ENCODE data around the gene SHANK2.

Gene SHANK2

GRCh38 chr11:71294846-71295600 is 42.6 kb upstream of the SHANK2 start:
- no peak for TF ChIP-seq EZH2 (IDR thresholded peaks at IDR 0.05; ENCODE audit: borderline replicate concordance, low read length)
- no peak for TF ChIP-seq CTCF (IDR thresholded peaks at IDR 0.05; ENCODE audit: low read length)
- H4K20me1 ChIP-seq (ENCODE audit: insufficient read depth, low read length), result no peaks in the 10 kb centered on the region
- no peak overlapping the region for H3K4me3 ChIP-seq (ENCODE audit: low read depth, low read length, poor library complexity, severe bottlenecking)
- no peaks in the 10 kb centered on the region for H3K9me3 ChIP-seq (ENCODE audit: low read length)
- no peak overlapping the region for H3K27ac ChIP-seq (ENCODE audit: low read depth, low read length, poor library complexity, severe bottlenecking)
- H3K9me2 ChIP-seq (ENCODE audit: low read depth, low read length), result no peaks in the 10 kb centered on the region
- no peaks in the 10 kb centered on the region for H3F3A ChIP-seq (ENCODE audit: insufficient read depth, low read length)
- H3K9ac ChIP-seq (ENCODE audit: low read length), result no peak overlapping the region
- H3K27me3 ChIP-seq (ENCODE audit: insufficient read depth, low read length), result no peaks in the 10 kb centered on the region
- no peaks in the 10 kb centered on the region for H3K79me2 ChIP-seq (ENCODE audit: insufficient read depth, low read length)
- no peaks in the 10 kb centered on the region for H3K36me3 ChIP-seq (ENCODE audit: insufficient read depth, low read length)
- no peaks in the 10 kb centered on the region for H3K4me1 ChIP-seq (ENCODE audit: insufficient read depth, low read length, severe bottlenecking)
- no peak overlapping the region for H3K4me2 ChIP-seq (ENCODE audit: low read length)
- no peak overlapping the region for H2AFZ ChIP-seq (ENCODE audit: low read length)

- Histone ChIP-seq H4K20me1 (ENCODE audit: insufficient read depth, low read length) (no peaks in the 10 kb centered on the region), H3F3A (ENCODE audit: insufficient read depth, low read length) (no peaks in the 10 kb centered on the region), H3K9ac (ENCODE audit: low read length) (no peak overlapping the region), H3K9me3 (ENCODE audit: low read length) (no peaks in the 10 kb centered on the region), H2AFZ (ENCODE audit: low read length) (no peak overlapping the region), H3K4me3 (ENCODE audit: low read depth, low read length, poor library complexity, severe bottlenecking) (no peak overlapping the region), H3K9me2 (ENCODE audit: low read depth, low read length) (no peaks in the 10 kb centered on the region), H3K4me2 (ENCODE audit: low read length) (no peak overlapping the region), H3K27me3 (ENCODE audit: insufficient read depth, low read length) (no peaks in the 10 kb centered on the region), H3K36me3 (ENCODE audit: insufficient read depth, low read length) (no peaks in the 10 kb centered on the region), H3K27ac (ENCODE audit: low read depth, low read length, poor library complexity, severe bottlenecking) (no peak overlapping the region), H3K4me1 (ENCODE audit: insufficient read depth, low read length, severe bottlenecking) (no peaks in the 10 kb centered on the region), H3K79me2 (ENCODE audit: insufficient read depth, low read length) (no peaks in the 10 kb centered on the region)
- no peak for TF ChIP-seq CTCF (IDR thresholded peaks at IDR 0.05; ENCODE audit: low read length)
- TF ChIP-seq EZH2 (IDR thresholded peaks at IDR 0.05; ENCODE audit: borderline replicate concordance, low read length), result no peak
Observed at GRCh38 chr11:71293961-71294782, 41.8 kb upstream of the SHANK2 start.

GRCh38 chr11:71286701-71287643 is 34.6 kb upstream of the SHANK2 start:
- Histone ChIP-seq H3K9me2 (ENCODE audit: low read depth, low read length) (no peaks in the 10 kb centered on the region), H3K36me3 (ENCODE audit: insufficient read depth, low read length) (no peaks in the 10 kb centered on the region), H3K79me2 (ENCODE audit: insufficient read depth, low read length) (no peaks in the 10 kb centered on the region), H3K9ac (ENCODE audit: low read length) (no peak overlapping the region), H3K27me3 (ENCODE audit: insufficient read depth, low read length) (no peaks in the 10 kb centered on the region; the same call in 1 of the 2 replicates), H3K4me3 (ENCODE audit: low read depth, low read length, poor library complexity, severe bottlenecking) (no peak overlapping the region), H4K20me1 (ENCODE audit: insufficient read depth, low read length) (no peaks in the 10 kb centered on the region), H3K27ac (ENCODE audit: low read depth, low read length, poor library complexity, severe bottlenecking) (no peak overlapping the region), H3F3A (ENCODE audit: insufficient read depth, low read length) (no peaks in the 10 kb centered on the region), H3K4me1 (ENCODE audit: insufficient read depth, low read length, severe bottlenecking) (no peaks in the 10 kb centered on the region), H3K9me3 (ENCODE audit: low read length) (no peaks in the 10 kb centered on the region), H2AFZ (ENCODE audit: low read length) (no peak overlapping the region), H3K4me2 (ENCODE audit: low read length) (no peak overlapping the region)
- TF ChIP-seq EZH2 (IDR thresholded peaks at IDR 0.05; ENCODE audit: borderline replicate concordance, low read length) (no peak), CTCF (IDR thresholded peaks at IDR 0.05; ENCODE audit: low read length) (no peak)

Measured in OCI-LY1 (cell line).